Peyer's patch (tissue), 4 donors: ENCODE measurements around the gene ADGRL3.

Experiments used
- POLR2A ChIP-seq, 2 donors: fragments of 450-650 bp; IDR thresholded peaks; one replicate each; pipeline ENCODE4 v1.5.1; 2017; ENCODE audit warnings: antibody characterized with exemption in 2 of 2, mild to moderate bottlenecking in 2 of 2, moderate library complexity in 2 of 2
- TF ChIP-seq, protein P1 (sequence below), 6 experiments: fragments of 450-650 bp in 4 of 6; fragments of 200-600 bp in 2 of 6; sonication (generic) in 1 of 6; IDR thresholded peaks; one replicate each; pipeline ENCODE4 v1.5.1; 2017 to 2019; ENCODE audit warnings: antibody characterized with exemption in 6 of 6, mild to moderate bottlenecking in 3 of 6, moderate library complexity in 1 of 6

- TF ChIP-seq, protein P1, sequence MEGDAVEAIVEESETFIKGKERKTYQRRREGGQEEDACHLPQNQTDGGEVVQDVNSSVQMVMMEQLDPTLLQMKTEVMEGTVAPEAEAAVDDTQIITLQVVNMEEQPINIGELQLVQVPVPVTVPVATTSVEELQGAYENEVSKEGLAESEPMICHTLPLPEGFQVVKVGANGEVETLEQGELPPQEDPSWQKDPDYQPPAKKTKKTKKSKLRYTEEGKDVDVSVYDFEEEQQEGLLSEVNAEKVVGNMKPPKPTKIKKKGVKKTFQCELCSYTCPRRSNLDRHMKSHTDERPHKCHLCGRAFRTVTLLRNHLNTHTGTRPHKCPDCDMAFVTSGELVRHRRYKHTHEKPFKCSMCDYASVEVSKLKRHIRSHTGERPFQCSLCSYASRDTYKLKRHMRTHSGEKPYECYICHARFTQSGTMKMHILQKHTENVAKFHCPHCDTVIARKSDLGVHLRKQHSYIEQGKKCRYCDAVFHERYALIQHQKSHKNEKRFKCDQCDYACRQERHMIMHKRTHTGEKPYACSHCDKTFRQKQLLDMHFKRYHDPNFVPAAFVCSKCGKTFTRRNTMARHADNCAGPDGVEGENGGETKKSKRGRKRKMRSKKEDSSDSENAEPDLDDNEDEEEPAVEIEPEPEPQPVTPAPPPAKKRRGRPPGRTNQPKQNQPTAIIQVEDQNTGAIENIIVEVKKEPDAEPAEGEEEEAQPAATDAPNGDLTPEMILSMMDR (IDR thresholded peaks at IDR 0.05), result no peak
- no peak for TF ChIP-seq POLR2A (IDR thresholded peaks at IDR 0.05)
Measured at GRCh38 chr4:61277785-61278760, 77.9 kb downstream of the ADGRL3 start.
